NCI-H146 treated with DMSO at 0.1 percent for 48 hours (cell line): ENCODE measurements around the gene CCT7.

Experiments used
- DNase-seq: peaks from one replicate; lab custom pipeline; 2025; ENCODE audit not compliant: unreplicated experiment; lab: John Stamatoyannopoulos, UW

Gene CCT7

DNA sequence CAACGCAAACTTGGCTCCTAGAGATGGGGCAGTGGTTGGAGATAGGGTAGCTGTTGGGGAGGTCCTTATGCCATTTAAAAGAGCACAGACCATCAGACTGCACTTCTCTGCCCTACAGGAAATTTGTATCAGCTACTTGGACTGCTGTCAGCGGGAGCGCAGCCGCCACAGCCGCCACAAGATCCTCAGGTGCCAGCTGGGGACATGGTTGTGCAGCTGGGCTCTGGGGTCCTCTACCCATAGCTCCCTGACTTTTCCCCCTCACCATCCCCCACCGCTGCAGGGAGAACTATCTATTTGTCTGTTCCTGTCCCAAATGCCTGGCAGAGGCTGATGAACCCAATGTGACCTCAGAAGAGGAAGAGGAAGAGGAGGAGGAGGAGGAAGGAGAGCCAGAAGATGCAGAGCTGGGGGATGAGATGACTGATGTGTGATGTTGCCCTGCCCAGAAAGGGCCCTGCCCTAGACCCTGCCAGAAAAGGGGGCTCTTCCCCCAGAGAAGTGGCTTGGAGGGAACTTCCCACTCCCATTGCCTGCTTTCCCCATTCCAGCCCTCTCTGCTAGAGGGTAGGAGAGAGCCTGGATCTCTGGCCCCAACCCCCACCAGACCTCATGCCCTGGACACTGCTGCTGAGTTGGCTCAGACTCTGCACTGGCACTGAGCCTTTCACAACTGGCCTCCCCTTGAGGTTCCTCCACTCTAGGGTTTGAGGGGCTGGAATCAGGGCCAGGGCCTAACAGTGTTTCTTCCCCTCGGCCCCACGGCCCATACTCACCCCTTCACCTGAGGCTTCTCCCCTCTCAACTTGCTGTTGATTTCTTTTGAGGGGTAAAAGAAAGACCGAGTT is 8.4 kb upstream of the CCT7 start:
- no peak for DNase-seq

DNA sequence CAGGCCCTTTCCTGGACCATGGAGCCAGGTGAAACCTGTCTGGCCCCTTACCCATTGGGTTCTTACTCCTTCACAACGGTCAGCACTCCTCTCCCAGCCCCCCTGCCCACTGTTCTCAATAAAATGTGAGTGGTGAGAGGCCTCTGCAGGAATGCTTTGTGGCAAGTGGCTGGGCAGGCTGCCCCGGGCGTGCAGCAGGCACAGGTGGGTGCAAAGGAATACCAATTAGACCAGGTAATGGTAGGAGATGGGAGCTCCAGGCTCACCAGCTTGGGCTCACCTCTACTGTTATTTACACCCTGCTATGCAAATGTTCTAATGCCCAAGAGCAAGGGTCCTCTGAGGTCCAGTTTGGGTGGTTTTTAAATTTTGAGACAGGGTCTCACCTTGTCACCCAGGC is 7.0 kb upstream of the CCT7 start:
- DNase-seq, result no peak

DNA sequence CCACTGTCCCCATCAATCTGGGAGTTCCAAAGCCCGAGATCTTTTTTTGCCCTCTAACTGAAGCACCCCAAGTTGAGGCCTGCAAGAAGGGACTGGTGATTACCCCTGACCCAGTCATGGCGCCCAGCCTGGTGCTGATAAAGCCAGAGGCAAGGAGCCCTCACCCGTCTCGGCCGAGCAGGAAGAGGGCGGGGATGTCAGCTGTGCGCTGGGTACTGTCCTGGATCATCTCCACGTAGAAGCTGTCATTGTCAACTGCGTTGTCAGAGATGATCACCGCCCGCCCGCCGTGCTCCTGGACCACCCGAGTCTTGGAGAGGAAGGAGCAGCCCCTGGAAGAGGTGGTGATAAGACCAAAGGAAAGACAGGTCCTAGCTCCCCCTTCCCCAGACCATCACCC is 5.5 kb upstream of the CCT7 start:
- DNase-seq, result no peak

DNA sequence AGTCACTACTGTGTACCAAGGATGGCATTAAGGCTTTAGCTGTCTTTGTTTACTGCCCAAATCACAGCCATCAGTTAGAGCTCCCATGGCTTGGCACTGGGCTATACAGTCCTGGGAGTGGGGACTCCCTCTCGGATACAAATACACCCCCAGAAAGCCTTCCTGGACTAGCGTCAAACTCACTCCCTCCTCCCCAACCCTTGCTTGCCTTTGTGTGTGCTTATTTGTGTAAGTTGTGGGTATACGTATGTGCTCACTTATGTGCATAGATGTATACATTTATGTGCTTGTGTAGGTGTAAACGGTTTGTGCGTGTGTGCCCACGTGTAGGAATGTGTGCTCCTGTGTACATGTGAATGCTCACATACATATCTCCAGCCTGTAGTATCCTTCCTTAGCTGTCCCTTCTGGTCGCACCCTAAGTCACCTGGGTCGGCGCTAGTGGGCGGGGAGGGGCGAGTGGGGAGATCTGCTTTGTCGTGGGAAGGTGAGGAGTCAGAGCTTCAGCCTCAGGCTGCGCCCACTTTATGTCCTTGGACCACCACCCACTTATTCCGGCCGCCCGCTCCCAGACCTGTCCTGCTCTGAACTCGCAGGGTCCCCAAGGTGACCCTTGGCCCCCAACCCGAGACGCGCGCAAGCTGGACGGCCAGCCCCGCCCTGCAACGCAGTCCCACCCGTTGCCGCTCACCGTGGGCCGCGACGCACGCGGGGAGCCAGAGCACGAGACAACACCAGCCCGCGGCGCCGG is 1.5 kb upstream of the CCT7 start:
- no peak for DNase-seq

DNA sequence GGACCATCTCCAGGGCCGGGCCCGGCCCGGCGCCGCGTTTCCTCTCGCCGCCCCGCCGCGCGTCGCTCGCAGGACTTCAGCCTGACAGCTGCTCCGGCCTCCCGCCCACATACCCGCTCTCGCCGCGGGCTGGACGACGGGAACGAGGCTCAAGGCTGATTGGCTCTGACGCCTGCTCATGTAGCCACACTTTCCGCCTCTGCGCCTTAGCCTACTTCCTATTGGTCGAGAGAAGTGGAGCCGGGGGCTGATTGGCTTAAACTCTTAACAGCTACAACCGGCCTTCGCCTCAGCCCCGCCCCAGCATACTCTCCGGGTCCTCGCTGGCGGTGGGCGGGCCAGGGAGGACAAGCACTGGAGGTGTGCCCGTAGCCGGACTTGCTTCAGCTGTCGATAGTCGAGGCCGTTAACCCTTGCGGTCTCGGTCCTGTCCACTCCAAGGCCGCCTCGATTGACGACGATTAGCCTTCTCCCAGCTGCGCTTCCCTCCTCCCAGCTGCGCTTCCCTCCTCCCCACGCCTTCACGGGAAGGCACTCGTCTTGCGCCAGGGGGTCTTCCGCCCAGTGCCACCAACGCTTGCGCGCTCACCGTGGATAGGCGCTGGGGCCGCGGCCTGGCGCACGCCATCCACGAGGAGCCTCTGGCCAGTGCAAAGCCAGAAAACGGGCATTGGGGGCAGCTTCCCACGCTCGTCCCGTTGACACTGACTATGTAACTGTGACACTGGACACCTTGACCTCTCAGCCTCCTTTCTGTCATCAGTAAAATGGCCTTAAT is 765 bp upstream of the CCT7 start, which contains the start of gene PRADC1:
PRADC1 (minus strand) TSS at position 86 of the 778 bp plus-strand sequence; CDS start at position 7, 79 bp downstream.
- peak; percentile 97 for DNase-seq

DNA sequence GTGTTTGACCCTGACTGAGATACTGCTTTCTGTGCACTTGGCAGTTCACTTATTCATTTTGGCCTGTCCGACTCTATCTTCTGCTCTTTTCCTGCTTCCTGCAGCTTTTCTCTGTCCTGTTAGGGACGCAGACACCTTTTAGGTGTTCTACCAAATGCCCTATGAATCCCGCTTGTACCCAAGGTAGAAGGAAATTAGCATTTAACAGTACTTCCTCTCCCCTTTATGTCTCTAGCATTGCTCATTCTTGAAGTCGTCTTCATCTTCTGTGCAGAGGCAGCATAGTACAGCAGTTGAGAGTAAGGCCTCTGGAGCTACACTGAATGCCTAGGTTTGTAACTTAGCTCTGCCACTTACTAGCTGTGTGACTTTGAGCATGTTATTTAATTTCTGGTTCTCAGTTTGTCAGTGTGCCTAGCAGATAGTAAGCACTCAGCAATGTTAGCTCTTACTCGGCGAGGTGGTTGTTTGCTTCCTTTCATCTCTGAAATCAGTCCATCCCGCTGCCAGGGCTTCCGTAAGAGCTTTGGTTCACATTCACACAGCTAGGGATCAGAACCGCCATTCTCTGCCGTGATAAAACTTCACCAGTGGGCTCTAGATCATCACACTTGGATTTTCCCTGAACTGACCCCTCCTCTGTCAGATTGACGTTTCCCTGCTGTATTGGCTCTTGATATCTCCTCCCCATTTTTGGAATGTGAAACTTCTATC is 1.4 kb downstream of the CCT7 start:
- no peak for DNase-seq

DNA sequence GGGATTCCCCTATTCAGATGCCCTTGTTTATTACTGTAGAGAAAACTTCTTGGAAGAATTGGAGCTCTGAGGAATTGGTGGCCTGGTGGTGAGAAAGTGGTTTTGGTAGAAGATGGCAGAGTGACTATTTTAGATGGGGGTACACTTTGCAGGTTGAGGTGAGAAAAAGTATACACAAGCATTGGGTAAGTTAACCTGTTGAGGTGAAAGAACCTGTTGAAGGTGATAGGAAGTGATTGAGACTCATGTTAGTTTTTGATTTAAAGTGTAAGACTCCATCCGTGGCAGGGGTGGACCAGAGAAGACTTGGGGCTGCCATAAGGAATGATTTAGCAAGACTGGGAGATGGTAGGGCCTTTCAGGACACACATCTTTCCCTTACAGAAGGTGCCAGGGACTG is 3.1 kb downstream of the CCT7 start:
- no peak for DNase-seq

DNA sequence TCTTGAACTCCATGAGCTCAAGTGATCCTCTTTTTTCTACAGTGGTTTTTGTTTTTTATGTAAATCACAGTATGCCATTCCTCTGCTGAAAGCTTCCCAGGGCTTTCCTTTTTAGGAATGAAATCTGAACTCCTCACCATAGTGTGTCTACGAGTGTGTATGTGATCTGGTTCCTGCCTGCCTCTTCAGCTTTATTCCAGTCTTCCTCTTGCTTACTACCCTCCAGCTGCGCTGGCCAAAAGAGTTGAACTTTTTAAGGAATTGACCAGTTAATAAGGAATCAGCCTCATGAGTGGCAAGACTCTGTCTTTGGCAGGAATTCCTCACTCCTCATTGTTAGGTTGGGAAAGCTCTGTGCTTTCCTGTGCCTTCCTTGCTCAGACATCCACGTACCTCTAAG is 4.0 kb downstream of the CCT7 start:
- DNase-seq, result no peak

DNA sequence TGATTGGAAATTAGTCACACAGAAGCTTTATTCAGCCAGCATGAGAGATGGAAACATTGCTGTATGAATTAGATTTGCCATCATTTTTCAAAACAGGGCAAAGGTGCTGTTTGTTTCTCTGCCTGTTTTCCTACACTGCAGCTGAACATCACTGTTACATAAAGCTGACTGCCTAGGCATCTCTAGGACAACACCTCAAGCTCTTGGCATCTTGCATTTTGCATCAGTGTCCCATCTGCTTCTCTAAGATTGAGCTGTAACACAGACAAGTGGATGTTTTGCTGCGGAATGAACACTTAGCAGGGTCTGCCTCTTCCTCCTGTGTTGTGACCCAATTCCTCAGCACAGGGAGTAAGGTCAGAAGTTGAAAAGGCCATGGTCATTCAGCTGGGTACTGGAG is 4.9 kb downstream of the CCT7 start:
- DNase-seq, result no peak

DNA sequence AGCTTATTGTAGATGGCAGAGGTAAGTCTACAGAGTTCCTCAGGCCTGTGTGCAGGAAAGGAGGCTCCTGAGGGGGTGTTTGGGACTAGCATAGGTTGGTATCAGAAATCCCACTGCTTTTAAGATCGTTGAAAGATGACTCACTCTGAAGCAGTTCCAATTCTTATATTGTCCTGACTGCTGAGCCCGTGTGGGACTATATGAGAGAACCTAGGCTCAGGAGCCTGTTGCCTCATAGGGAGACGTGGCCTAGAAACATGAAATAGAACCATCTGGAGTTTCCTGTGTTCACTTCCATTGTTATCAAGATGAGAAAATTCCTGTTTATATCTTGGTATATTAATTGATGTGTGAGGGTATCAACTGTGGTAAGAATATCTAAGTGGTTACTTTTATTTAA is 5.7 kb downstream of the CCT7 start:
- no peak for DNase-seq

DNA sequence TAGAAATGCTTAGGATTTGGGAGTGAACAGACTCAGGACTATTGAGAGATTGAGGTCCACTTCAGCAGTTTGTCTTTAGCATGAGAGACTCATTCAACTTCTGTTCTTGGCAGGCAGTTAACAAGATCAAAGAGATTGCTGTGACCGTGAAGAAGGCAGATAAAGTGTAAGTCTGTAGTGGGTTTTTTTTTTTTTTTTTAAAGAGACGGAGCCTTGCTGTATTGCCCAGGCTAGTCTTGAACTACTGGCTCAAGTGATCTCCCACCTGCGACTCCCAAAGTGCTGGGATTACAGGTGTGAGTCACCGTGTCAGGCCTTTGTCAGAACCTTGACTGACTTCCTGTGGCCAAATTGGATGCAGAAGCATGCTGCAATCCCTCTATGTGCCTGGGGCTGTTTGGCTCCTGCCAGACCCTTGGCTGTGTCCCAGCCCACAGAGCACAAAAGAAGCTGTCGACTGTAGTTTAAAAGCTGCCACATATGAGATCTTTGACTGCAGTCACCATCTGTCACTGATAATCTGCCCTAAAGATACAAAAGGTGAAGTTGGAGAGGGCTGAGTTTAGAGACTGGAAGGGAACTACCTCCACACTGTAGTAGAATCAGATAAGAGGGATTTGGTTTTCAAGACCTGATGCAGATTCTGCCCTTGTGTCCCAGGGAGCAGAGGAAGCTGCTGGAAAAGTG is 9.9 kb downstream of the CCT7 start:
- DNase-seq, result no peak

DNA sequence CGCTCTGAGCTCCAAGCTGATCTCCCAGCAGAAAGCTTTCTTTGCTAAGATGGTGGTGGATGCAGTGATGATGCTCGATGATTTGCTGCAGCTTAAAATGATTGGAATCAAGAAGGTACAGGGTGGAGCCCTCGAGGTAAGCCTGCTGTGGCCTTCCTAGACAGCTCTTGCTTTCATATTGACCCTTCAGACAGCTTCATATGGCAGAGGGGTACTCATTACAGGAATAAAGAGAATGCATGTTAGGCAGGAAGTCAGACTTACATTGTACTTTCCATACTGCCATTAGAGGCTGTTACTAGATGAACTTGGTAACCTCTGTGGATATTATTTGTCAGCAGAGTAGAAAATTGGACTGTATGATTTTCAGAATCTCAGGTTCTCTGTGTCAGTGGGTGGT is 10.5 kb downstream of the CCT7 start:
- DNase-seq, result no peak

DNA sequence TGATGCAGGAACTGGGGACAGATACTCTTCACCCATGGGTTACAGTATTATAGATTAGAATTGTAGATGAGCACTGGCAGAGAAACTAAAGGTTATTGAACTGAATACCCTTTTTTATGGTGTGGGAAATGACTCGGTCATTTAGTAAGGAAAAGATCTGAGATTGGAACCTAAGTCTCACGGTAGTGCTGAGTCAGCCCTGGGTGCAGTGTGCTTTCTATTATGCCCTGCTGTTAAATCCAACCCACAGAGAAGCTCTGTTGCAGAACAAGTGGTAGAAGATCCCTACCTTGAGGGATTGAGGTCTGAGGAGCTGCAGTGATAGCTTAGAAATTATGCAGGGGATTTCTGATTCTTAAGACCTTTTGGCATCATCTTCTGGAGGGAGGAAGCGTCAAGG is 12.7 kb downstream of the CCT7 start:
- no peak for DNase-seq

DNA sequence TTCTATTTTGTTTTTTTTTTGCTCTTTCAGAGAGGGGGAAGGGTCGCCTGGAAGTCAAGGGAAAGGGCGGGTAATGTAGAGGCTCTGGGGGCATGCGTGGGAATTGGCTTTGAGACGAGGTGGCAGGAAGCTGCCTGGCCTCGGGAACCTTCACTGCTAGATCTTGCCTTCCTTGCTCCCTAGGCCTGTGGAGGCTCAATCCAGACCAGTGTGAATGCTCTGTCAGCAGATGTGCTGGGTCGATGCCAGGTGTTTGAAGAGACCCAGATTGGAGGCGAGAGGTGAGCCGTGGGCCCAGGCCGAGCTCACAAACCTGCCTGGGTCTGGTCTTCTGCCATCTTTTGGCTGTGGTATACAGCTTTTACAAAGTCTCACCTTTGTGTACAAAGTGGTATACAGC is 15.5 kb downstream of the CCT7 start:
- no peak for DNase-seq

DNA sequence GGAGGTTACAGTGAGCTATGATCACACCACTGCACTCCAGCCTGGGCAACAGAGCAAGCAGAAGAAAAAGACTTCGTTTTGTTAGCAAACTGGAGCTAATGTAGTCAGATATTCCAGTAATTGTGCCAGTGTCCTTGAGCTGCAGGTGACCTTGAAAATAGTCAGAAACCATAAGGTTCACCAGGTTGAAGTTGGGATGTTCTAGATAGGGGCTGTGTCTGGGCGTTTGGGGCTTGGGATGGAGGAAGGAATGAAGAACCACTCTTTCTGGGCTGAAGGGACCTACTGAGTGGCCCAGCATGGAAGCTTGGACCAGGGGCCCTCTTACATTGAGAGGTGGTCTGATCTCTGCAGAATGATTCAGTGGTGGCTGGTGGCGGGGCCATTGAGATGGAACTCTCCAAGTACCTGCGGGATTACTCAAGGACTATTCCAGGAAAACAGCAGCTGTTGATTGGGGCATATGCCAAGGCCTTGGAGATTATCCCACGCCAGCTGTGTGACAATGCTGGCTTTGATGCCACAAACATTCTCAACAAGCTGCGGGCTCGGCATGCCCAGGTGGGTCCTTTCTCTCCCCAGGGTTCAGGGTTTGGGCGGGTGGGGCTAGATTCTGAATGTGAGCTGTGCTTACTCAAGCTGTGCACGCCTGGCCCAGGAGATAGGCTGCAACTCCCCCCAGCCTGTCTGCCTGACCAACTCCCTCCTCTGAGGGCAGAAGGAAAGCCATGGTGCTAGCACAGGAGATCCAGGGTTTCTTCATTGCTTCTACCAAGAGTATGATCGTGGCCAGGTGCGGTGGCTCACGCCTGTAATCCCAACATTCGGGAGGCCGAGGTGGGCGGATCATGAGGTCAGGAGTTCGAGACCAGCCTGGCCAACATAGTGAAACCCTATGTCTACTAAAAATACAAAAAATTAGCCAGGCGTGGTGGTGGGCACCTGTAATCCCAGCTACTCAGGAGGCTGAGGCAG is 17.1 kb downstream of the CCT7 start:
- no peak for DNase-seq

DNA sequence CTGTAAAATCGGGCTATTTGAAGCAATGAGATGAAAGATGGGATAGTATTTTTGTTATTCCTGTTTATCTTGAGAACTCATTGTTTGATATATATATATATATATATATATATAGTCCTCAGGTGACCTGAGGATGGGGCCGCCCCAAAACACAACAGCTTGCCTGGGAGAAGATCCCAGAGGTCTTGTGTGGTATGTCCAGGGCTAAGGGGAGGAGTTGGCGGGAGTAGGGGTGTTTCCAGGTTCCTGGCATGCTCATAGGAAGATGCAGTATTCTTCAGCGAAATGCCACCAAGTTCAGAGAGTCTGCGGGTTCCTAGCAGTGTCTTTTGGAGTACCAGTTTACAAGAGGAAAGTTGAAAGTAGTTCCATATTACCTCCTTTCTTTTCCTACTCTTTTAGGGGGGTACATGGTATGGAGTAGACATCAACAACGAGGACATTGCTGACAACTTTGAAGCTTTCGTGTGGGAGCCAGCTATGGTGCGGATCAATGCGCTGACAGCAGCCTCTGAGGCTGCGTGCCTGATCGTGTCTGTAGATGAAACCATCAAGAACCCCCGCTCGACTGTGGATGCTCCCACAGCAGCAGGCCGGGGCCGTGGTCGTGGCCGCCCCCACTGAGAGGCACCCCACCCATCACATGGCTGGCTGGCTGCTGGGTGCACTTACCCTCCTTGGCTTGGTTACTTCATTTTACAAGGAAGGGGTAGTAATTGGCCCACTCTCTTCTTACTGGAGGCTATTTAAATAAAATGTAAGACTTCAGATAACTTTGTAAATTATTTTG is 18.3 kb downstream of the CCT7 start:
- DNase-seq, result no peak

DNA sequence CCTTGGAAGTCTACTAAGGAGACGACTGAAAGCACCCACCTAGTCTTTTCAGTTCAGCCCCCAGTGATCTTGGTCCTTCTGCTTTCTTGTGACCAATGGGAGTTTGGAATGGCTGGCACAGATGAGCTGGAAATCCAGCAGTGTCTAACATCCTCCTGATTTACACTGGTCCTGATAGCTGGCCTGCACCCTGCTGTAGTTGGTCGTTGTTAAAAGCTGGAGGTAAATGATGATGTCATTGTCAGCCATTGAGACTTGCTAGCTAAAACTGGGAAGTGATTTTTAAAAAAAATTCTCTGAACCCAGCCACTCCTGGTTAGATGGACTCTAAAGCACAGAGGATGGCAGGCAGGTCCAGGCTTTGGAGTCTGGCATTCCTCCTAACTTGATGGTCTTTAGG is 19.3 kb downstream of the CCT7 start:
- no peak for DNase-seq

DNA sequence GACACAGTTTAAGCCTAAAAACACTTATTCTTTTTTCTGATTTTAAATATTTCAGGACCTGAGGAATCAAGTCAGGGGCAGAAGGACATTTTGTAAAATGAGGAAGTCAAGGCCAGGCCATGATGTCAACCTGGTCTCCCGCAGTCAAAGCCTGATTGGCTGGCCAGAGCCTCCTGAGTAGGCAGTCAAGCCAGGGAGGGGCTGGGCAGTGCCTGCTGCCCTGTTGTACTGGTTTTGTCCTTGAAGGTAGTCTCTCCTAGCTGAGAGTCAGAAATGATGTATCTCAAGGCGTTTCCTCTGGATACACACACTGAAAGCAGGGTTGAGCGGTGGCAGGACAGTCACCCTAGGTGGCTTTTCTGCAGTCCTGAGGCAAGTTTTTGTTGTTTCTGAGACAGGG is 19.8 kb downstream of the CCT7 start:
- no peak for DNase-seq
